Renal cortex interstitium (tissue), 15 donors: ENCODE results near the gene SCYGR6. TPM values are rescaled to one million over a fixed set of nuclear protein-coding genes. Genes with fewer than 3 reads are reported as not detected.
"Not testable (repeated sequence)": the region's sequence is repeated elsewhere in the genome, so short reads cannot be mapped to it uniquely, and the experiment has no call there.

Experiments
- DNase-seq, 11 donors: peaks; one replicate each; pipeline ENCODE4 v3.0.0-alpha.2; 2013; ENCODE audit warnings: low read depth in 9 of 11, low spot score in 4 of 11; ENCODE audit errors: extremely low read depth in 1 of 11
- long read RNA-seq, 16 experiments: transcript quantifications; one replicate each; lab custom pipeline, GENCODE V29; 2026
- polyA plus RNA-seq, 3 donors: library from polyadenylated mRNA; unstranded; fragments of 120-200 nt; gene quantifications; one replicate each; pipeline ENCODE4 v1.2.1, GENCODE V29; 2013; ENCODE audit not compliant: insufficient read length in 3 of 3

The SCYGR6 gene, protein sequence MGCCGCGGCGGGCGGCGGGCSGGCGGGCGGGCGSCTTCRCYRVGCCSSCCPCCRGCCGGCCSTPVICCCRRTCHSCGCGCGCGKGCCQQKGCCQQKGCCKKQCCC
- polyA plus RNA-seq = not detected
- long read RNA-seq, donor 1 = 0 reads
- long read RNA-seq, donor 2 = 0 reads
- long read RNA-seq, donor 3 = 0 reads
- long read RNA-seq, donor 4 = 0 reads
- long read RNA-seq, donor 5 = 0 reads
- long read RNA-seq, donor 6 = 0 reads
- long read RNA-seq, donor 7 = 0 reads
- long read RNA-seq, donor 8 = 0 reads
- long read RNA-seq, donor 9 = 0 reads
- long read RNA-seq, donor 10 = 0 reads
- long read RNA-seq, donor 11 = 0 reads
- long read RNA-seq, donor 12 = 0 reads
- long read RNA-seq, donor 13, partial matches to known transcripts = 0 of 1 reads
- long read RNA-seq, donor 13, other reads (novel, unspliced or antisense) = 0 of 1 reads
- long read RNA-seq, donor 14 = 0 reads
- long read RNA-seq, donor 15 = 0 reads
- long read RNA-seq, donor 16 = 0 reads

- DNase-seq = no peak
Observed at GRCh38 chr2:227724394-227725039, at the start of gene SCYGR6. TSS of gene SCYGR6 (minus strand) at chr2:227724757. CDS start at chr2:227724757, 0 bp downstream.

GRCh38 chr2:227774011-227774624 is 49.6 kb upstream of the SCYGR6 start:
- no peak for DNase-seq

- no peak for DNase-seq
Observed at GRCh38 chr2:227772932-227773331, 48.4 kb upstream of the SCYGR6 start.

GRCh38 chr2:227772197-227772661 is 47.7 kb upstream of the SCYGR6 start:
- no peak for DNase-seq

- no peak for DNase-seq
Observed at GRCh38 chr2:227767830-227768229, 43.3 kb upstream of the SCYGR6 start.

DNA sequence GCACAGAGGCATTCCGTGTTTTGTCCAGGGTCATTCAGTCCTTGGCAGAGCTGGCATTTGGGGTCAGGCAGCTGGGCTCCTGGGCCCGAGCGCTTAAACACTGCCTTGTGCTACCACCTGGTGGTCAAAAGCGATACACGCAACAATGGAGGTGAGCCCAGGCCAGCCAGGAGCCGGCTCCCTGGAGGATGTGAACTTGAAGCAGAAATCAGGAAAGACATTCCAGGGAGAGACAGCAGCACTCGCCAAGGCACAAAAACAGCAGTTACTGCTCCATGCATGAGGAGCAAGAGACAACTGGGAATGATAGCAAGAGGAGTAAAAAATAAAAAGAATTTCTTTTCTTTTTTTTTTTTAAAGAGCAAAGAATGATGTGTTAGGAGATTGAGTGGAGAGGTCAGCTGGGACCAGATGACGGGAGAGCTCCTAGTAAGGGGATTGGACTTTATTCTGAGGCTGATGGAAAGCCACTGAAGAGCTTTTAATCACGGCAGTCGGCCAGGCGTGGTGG is 41.9 kb upstream of the SCYGR6 start:
- peak in 10 of 11 donors; percentile 47 to 79 (median 61) for DNase-seq

- no peak for DNase-seq
Observed at GRCh38 chr2:227765788-227766372, 41.3 kb upstream of the SCYGR6 start.

- DNase-seq = peak in 10 of 11 donors; percentile 31 to 85 (median 64)
Observed at GRCh38 chr2:227761740-227762476, 37.4 kb upstream of the SCYGR6 start.

- DNase-seq = no peak
Observed at GRCh38 chr2:227759411-227760118, 35.0 kb upstream of the SCYGR6 start.

DNA sequence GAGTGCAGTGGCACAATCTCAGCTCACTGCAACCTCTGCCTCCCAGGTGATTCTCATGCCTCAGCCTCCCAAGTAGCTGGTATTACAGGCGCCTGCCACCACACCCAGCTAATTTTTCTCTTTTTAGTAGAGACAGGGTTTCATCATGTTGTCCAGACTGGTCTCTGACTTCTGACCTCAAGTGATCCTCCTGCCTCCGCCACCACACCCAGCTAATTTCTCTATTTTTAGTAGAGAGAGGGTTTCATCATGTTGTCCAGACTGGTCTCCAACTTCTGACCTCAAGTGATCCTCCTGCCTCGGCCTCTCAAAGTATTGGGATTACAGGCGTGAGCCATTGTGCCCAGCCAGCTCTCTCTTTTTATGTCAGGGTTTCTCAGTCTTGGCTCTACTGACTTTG is 31.7 kb upstream of the SCYGR6 start:
- not testable (repeated sequence) for DNase-seq

GRCh38 chr2:227748079-227748478 is 23.5 kb upstream of the SCYGR6 start:
- no peak for DNase-seq

GRCh38 chr2:227745594-227745993 is 21.0 kb upstream of the SCYGR6 start, which contains the start of gene SCYGR8:
TSS of gene SCYGR8 (plus strand) at chr2:227745894. CDS start at chr2:227745894, 0 bp downstream.
- DNase-seq = no peak

- not testable (repeated sequence) for DNase-seq
Observed at GRCh38 chr2:227740705-227741104, 16.1 kb upstream of the SCYGR6 start.

DNA sequence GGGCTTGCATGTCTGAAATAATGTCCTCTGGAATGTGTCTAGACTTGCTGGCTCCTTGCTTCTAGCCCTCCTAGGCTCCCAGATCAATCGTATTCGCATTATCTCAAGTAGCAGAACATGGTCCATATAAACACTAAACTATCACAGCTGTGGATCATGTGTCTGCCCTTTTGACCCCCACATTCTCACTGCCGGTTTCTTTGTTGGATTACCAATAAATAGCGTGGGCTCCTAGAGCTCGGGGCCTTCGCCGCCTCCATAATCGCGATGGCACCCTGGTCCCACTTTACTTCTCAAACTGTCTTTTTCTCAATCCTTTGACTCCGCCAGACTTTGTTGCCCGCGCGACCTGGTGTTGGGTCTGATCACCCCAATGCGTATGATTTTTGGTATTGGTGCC is 14.8 kb upstream of the SCYGR6 start:
- DNase-seq = no peak

- no peak for DNase-seq
Observed at GRCh38 chr2:227728035-227728434, 3.5 kb upstream of the SCYGR6 start, which contains the start of gene SCYGR7. TSS of gene SCYGR7 (plus strand) at chr2:227728335. CDS start at chr2:227728335, 0 bp downstream.

DNA sequence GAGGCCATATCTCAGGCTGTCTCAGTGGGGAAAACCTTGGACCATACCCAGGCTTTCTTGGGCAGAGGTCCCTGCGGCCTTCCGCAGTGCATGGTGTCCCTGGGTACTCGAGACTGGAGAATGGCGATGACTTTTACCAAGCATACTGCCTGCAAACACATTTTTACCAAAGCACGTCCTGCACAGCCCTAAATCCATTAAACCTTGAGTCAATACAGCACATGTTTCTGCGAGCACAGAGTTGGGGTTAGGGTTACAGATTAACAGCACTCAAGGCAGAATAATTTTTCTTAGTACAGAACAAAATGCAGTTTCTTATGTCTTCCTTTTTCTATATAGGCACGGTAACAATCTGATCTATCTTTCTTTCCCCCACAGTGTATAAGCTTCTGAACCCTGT is 1.7 kb downstream of the SCYGR6 start:
- not testable (repeated sequence) for DNase-seq

DNA sequence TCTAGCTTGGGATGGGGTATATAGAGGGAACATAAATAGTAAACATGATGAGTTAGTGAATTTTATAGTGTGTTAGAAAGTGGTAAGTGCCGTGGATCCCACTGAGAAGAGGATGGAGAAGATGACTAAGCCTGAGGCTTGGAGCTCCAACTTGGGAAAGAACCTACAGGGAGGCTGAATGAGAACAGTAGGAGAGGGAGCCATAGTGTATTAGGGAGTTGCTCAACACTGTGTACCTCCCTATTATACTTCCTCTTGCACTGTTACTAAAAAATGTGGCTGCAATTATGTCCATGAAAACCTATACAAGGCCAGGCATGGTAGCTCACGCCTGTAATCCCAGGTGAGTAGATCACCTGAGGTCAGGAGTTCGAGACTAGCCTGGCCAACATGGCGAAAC is 3.9 kb downstream of the SCYGR6 start:
- no peak for DNase-seq

DNA sequence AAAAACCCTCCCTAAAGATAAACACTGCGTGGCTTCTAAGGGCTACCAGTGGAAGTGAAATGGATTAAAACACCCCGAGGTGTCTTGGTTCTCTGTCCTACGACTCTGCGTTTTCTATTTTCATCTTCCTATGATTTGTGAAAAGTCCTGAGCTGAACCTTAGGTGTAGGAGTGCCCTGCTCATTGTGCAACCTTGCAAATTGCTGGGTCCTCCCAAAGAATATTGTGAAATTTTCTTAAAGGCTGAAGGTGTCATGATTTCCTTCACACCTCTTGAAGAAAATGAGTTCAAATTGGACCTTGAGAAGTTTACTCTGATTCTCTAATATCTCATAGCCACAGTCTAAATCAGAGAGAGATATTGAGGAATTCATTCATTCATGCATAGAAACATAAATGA is 4.9 kb downstream of the SCYGR6 start:
- DNase-seq = no peak
